Loucy (cell line): Measurements from ENCODE around the gene INPP4B.

Experiments
- H2AFZ ChIP-seq: fragments of 200-600 bp; sonication (generic); 2 replicates; pipeline ENCODE4 v1.6.0; 2016; ENCODE audit warnings: antibody characterized with exemption, mild to moderate bottlenecking, low read length, moderate library complexity
- H3F3A ChIP-seq: fragments of 200-600 bp; 2 replicates; pipeline ENCODE4 v1.6.0; 2016; ENCODE audit warnings: antibody characterized with exemption, low read depth, mild to moderate bottlenecking
- H3K27me3 ChIP-seq: fragments of 200-600 bp; sonication (generic); 2 replicates; pipeline ENCODE4 v1.6.1; 2014; ENCODE audit warnings: low read length, mild to moderate bottlenecking; ENCODE audit not compliant: insufficient read depth, poor library complexity, severe bottlenecking
- H3K36me3 ChIP-seq: fragments of 200-600 bp; sonication (generic); 2 replicates; pipeline ENCODE4 v1.6.1; 2016; ENCODE audit warnings: low read length; ENCODE audit not compliant: insufficient read depth
- H3K4me1 ChIP-seq: fragments of 200-600 bp; sonication (generic); 2 replicates; pipeline ENCODE4 v1.5.1; 2014; ENCODE audit warnings: low read length, mild to moderate bottlenecking; ENCODE audit not compliant: insufficient read depth, poor library complexity, severe bottlenecking
- H3K4me2 ChIP-seq: fragments of 200-600 bp; sonication (generic); 2 replicates; pipeline ENCODE4 v1.6.0; 2014; ENCODE audit warnings: antibody characterized with exemption, low read length, low read depth, mild to moderate bottlenecking; ENCODE audit not compliant: poor library complexity, severe bottlenecking
- H3K4me3 ChIP-seq: fragments of 200-600 bp; sonication (generic); 2 replicates; pipeline ENCODE4 v1.5.1; 2014; ENCODE audit warnings: low read length, mild to moderate bottlenecking, mixed read lengths; ENCODE audit not compliant: poor library complexity, severe bottlenecking
- H3K79me2 ChIP-seq: fragments of 200-600 bp; sonication (generic); 2 replicates; pipeline ENCODE4 v1.6.1; 2014; ENCODE audit warnings: low read length; ENCODE audit not compliant: insufficient read depth
- H3K9ac ChIP-seq: fragments of 200-600 bp; sonication (generic); 2 replicates; pipeline ENCODE4 v1.6.0; 2014; ENCODE audit warnings: mild to moderate bottlenecking, low read depth, low read length, moderate library complexity; ENCODE audit not compliant: poor library complexity, severe bottlenecking
- H3K9me2 ChIP-seq: fragments of 200-600 bp; sonication (generic); replicated peaks from 2 replicates; pipeline ENCODE4 v1.6.1; 2016; ENCODE audit warnings: low read depth, low read length, mixed read lengths
- H3K9me3 ChIP-seq: fragments of 200-600 bp; sonication (generic); 2 replicates; pipeline ENCODE4 v1.6.1; 2014; ENCODE audit warnings: mild to moderate bottlenecking, antibody characterized with exemption, low read length, low read depth; ENCODE audit not compliant: insufficient read depth
- H4K20me1 ChIP-seq: fragments of 200-600 bp; sonication (generic); 2 replicates; pipeline ENCODE4 v1.6.0; 2014; ENCODE audit warnings: antibody characterized with exemption, low read length, mild to moderate bottlenecking; ENCODE audit not compliant: insufficient read depth, poor library complexity, severe bottlenecking
- EZH2phosphoT487 ChIP-seq: fragments of 200-600 bp; IDR thresholded peaks from 2 replicates; pipeline ENCODE4 v1.6.1; 2018; ENCODE audit warnings: antibody characterized with exemption, mild to moderate bottlenecking, moderate library complexity, borderline replicate concordance
- TF ChIP-seq, protein P1 (sequence below): fragments of 200-600 bp; sonication (generic); conservative IDR thresholded peaks from 2 replicates; pipeline ENCODE4 v1.5.1; 2014; ENCODE audit warnings: mild to moderate bottlenecking, antibody characterized with exemption, low read length

INPP4B gene

GRCh38 chr4:142120921-142121320 is 725.2 kb downstream of the INPP4B start:
- no peak overlapping the region for H2AFZ ChIP-seq
- no peaks in the 10 kb centered on the region for H3K9me2 ChIP-seq
- H3K4me3 ChIP-seq = no peak overlapping the region
- H3K9ac ChIP-seq = no peak overlapping the region
- no peak overlapping the region for H3K4me2 ChIP-seq
- no peaks in the 10 kb centered on the region for H3K79me2 ChIP-seq
- H3K36me3 ChIP-seq = peaks cover 39% of the 10 kb centered on the region; the same call in 1 of the 2 replicates
- H3F3A ChIP-seq = no peaks in the 10 kb centered on the region; the same call in 1 of the 2 replicates
- TF ChIP-seq, protein P1, sequence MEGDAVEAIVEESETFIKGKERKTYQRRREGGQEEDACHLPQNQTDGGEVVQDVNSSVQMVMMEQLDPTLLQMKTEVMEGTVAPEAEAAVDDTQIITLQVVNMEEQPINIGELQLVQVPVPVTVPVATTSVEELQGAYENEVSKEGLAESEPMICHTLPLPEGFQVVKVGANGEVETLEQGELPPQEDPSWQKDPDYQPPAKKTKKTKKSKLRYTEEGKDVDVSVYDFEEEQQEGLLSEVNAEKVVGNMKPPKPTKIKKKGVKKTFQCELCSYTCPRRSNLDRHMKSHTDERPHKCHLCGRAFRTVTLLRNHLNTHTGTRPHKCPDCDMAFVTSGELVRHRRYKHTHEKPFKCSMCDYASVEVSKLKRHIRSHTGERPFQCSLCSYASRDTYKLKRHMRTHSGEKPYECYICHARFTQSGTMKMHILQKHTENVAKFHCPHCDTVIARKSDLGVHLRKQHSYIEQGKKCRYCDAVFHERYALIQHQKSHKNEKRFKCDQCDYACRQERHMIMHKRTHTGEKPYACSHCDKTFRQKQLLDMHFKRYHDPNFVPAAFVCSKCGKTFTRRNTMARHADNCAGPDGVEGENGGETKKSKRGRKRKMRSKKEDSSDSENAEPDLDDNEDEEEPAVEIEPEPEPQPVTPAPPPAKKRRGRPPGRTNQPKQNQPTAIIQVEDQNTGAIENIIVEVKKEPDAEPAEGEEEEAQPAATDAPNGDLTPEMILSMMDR = no peak
- no peak for TF ChIP-seq EZH2phosphoT487
- no peaks in the 10 kb centered on the region for H3K9me3 ChIP-seq
- H3K4me1 ChIP-seq = peaks cover 11% of the 10 kb centered on the region
- no peaks in the 10 kb centered on the region for H4K20me1 ChIP-seq
- no peaks in the 10 kb centered on the region for H3K27me3 ChIP-seq

GRCh38 chr4:142112451-142112850 is 733.6 kb downstream of the INPP4B start:
- H3K36me3 ChIP-seq = peaks cover 54% of the 10 kb centered on the region; the same call in 1 of the 2 replicates
- no peaks in the 10 kb centered on the region for H3K79me2 ChIP-seq
- no peaks in the 10 kb centered on the region for H3K9me2 ChIP-seq
- H3K9me3 ChIP-seq = no peaks in the 10 kb centered on the region
- no peaks in the 10 kb centered on the region for H3K27me3 ChIP-seq
- no peak overlapping the region for H3K9ac ChIP-seq
- no peak overlapping the region for H2AFZ ChIP-seq
- H3K4me1 ChIP-seq = no peaks in the 10 kb centered on the region
- H4K20me1 ChIP-seq = no peaks in the 10 kb centered on the region
- TF ChIP-seq EZH2phosphoT487 = no peak
- TF ChIP-seq, protein P1 = no peak
- H3K4me2 ChIP-seq = no peak overlapping the region
- no peaks in the 10 kb centered on the region for H3F3A ChIP-seq
- H3K4me3 ChIP-seq = no peak overlapping the region

DNA sequence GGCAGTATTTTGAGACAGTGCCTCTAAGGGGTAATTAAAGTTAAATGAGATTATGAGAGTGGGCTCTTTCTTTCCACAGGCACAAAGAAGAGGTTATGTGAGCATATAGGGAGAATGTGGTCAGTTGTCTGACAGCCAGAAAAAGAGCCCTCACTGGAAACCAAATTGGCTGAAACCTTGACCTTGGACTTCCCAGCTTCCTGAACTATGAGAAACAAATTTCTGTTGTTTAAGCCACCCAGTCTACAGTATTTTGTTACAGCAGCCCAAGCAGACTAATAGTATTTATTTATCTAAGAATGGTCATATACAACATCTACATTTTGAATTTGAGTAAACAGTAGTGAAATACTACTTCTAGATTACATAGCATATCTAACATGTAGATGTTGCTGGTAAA is 736.0 kb downstream of the INPP4B start:
- no peak overlapping the region for H2AFZ ChIP-seq
- no peaks in the 10 kb centered on the region for H3K9me3 ChIP-seq
- H3K9ac ChIP-seq = no peak overlapping the region
- H4K20me1 ChIP-seq = no peaks in the 10 kb centered on the region
- H3K4me1 ChIP-seq = no peaks in the 10 kb centered on the region
- no peaks in the 10 kb centered on the region for H3K79me2 ChIP-seq
- no peak overlapping the region for H3K4me2 ChIP-seq
- H3K36me3 ChIP-seq = peaks cover 59% of the 10 kb centered on the region; the same call in 1 of the 2 replicates
- H3F3A ChIP-seq = no peaks in the 10 kb centered on the region
- no peaks in the 10 kb centered on the region for H3K27me3 ChIP-seq
- no peak overlapping the region for H3K4me3 ChIP-seq
- no peaks in the 10 kb centered on the region for H3K9me2 ChIP-seq
- TF ChIP-seq, protein P1 = no peak
- no peak for TF ChIP-seq EZH2phosphoT487
